AG04450 (cell line): Measurements from ENCODE around the gene NPAS1. TPM values are rescaled to one million over a fixed set of nuclear protein-coding genes. Genes with fewer than 3 reads are reported as not detected.

Experiments used
- CTCF ChIA-PET: fragments of 300-600, 350-600 bp; formaldehyde crosslinking; extraction: SDS; loops from one replicate; lab custom pipeline; 2022; ENCODE audit warnings: antibody characterized with exemption, inconsistent platforms; lab: Charles Lee
- POLR2A ChIA-PET: fragments of 350-600 bp; formaldehyde crosslinking; extraction: SDS; loops from one replicate; lab custom pipeline; 2021; ENCODE audit warnings: antibody characterized with exemption, inconsistent platforms; lab: Yijun Ruan, JAX
- DNase-seq: peaks from one replicate; pipeline ENCODE4 v3.0.0-alpha.2; 2011; ENCODE audit warnings: low read depth, low spot score
- H3K27ac ChIP-seq: one replicate; pipeline ENCODE4 v1.5.1; 2012; ENCODE audit warnings: low read depth, low read length, control low read depth
- H3K27me3 ChIP-seq: one replicate; pipeline ENCODE4 v1.6.0; 2012; ENCODE audit warnings: low read length; ENCODE audit not compliant: control insufficient read depth, insufficient read depth
- H3K4me3 ChIP-seq: 2 replicates; pipeline ENCODE4 v1.5.1; 2011; ENCODE audit warnings: mild to moderate bottlenecking, low read depth, low read length, control low read depth
- H3K9me3 ChIP-seq: 2 replicates; pipeline ENCODE4 v1.5.1; 2012; ENCODE audit warnings: low read length; ENCODE audit not compliant: control insufficient read depth, insufficient read depth
- CTCF ChIP-seq: IDR thresholded peaks from 2 replicates; pipeline ENCODE4 v1.5.1; 2011; ENCODE audit warnings: low read depth, low read length, control low read depth, inconsistent platforms
- polyA plus RNA-seq: library from polyadenylated mRNA; depleted of rRNA; stranded (reverse); fragments of >200 nt; gene quantifications from 2 replicates; pipeline ENCODE4 v1.2.3, GENCODE V29; 2011

Gene NPAS1
- polyA plus RNA-seq, 1 experiment, result 0.30 TPM

DNA sequence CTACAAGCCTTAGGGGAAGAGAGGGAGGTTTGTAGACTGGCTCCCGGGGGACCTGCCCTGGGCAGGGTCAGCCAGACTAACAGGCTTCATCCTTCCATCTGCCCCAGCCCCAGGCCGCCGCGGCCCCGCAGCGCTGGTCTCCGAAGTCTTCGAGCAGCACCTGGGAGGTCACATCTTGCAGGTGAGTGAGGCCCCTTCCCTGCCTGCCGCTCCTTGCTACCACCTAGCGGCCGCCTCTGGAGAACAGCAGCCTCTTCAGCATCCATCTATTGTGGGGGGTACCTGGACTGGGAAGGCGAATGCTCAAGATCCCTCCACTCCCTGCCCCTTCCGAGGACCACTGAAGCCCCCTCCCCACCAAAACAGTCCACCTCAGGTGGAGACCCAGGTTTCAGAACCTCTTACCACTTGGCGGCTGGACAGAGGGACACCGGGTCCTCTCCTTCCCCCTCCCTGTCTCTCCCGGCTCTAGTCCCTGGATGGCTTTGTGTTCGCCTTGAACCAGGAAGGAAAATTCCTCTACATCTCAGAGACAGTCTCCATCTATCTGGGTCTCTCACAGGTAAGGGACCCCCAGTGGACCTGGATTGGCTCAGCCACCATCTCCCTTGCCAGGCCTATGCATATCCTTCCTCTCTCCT lies 12.7 kb downstream of the NPAS1 start:
- POLR2A ChIA-PET, result no interaction called here
- H3K4me3 ChIP-seq, result no peak overlapping the region
- CTCF ChIA-PET, result no interaction called here
- no peak overlapping the region for H3K27ac ChIP-seq
- TF ChIP-seq CTCF, result peak; percentile 86
- H3K27me3 ChIP-seq, result peaks cover 13% of the 10 kb centered on the region
- DNase-seq, result no peak
- H3K9me3 ChIP-seq, result no peaks in the 10 kb centered on the region

DNA sequence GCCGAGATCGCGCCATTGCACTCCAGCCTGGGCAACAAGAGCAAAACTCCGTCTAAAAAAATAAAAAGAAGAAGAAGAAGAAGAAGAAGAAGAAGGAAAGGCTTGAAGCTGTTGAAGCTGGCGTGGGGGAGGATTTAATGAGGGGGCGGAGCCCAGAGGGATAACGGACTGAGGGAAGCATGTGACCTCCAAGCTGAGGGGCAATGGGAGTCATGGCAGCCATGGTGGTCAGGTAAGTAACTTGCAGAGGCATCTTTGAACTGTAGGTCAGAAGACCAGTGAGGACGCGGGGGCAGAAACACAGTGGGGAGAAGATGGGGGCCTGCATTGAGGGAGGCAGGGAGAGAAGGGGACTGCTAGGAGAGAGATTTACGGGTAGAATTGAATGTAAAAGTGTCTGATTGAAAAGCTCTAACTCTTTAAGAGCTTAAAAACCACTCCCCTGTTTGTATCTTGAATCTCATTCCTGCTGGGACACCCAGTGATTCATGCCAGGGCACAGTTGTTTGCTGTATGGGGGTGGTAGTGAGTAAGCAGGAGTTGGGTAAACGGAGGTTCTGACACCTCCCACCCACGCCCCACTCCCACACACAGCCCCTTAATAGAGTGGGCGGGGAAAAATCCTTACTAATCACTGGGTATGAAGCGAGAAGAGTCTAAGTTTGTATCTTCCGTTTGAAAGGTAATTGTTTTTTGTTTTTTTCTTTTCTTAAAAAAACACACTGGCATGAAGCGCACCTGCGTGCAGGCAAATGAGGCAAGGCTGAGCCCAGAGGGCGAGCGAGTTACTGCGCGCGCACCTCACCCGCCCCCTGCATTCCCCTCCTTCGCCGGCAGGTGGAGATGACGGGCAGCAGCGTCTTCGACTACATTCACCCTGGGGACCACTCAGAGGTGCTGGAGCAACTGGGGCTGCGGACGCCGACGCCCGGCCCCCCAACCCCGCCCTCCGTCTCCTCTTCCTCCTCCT lies 15.8 kb downstream of the NPAS1 start:
- peak; percentile 47 for DNase-seq
- peak; percentile 91 for TF ChIP-seq CTCF
- ChIA-PET POLR2A (interaction anchor here (1.2 kb wide), 1 partner anchor 78 kb away, joined by 5 read pairs; the partner anchor contains the start of gene ZC3H4), CTCF (interaction anchor here (0.5 to 5.7 kb wide), 18 partner anchors 9 to 421 kb away, joined by 3 to 46 read pairs (median 5); partner anchors contain the start of genes SAE1 and ZC3H4)
- H3K9me3 ChIP-seq, result no peaks in the 10 kb centered on the region
- H3K27ac ChIP-seq, result peak overlapping the region; percentile 31
- peak overlapping the region; percentile 58 for H3K4me3 ChIP-seq
- no peaks in the 10 kb centered on the region for H3K27me3 ChIP-seq

DNA sequence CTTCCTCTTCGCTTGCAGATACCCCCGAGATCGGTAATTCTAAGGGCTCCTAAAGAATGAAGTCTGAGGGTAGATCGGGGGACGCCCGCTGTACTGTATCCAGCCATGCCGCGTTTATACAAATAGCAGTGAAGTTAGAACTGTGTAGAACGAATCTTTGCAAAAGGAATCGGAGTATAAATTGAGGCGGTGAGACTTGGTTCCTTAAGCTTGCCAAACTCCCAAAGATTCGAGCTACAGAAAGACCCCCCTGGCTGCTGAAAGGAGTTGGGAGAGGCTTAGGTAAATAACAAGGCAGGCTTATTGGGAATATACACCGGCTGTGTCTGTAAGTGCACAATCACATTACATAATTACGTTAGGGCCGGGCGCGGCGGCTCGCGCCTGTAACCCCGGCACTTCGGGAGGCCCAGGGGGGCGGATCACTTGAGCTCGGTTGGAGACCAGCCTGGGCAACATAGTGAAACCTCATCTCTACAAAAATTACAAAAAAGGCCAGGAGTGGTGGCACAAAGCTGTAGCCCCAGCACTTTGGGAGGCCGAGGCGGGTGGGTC lies 16.5 kb downstream of the NPAS1 start:
- Histone ChIP-seq H3K9me3 (no peaks in the 10 kb centered on the region), H3K27ac (no peak overlapping the region), H3K4me3 (peak overlapping the region; percentile 58), H3K27me3 (no peaks in the 10 kb centered on the region)
- DNase-seq, result no peak
- POLR2A ChIA-PET, result interaction anchor here (0.6 to 0.9 kb wide), 3 partner anchors 136 to 792 kb away, joined by 3 to 6 read pairs (median 3); no protein-coding TSS in a partner anchor
- CTCF ChIA-PET, result interaction anchor here (0.6 to 5.7 kb wide), 20 partner anchors 8 to 422 kb away, joined by 3 to 46 read pairs (median 4); partner anchors contain the start of genes NPAS1, SAE1 and ZC3H4
- no peak for TF ChIP-seq CTCF

DNA sequence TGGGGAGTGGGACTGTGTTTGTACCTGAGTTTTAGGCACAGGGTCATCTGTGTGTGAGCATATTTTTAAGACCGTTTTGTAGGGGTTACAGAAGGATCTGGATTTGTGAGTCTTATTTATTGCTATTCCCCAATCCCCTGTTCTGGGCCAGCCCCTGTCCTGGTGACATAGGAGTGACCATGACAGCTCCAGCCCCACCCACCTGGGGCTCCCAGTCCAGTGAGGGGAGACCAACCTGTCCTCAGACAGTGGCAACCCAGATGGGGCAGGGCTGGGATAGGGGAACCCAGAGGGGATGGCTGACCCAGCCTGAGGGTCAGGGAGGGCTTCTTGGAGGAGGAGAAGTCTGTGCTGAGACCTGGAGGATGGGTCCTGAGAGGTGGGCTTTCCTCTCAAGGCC lies 18.1 kb downstream of the NPAS1 start:
- Histone ChIP-seq H3K27ac (no peak overlapping the region), H3K27me3 (no peaks in the 10 kb centered on the region), H3K9me3 (no peaks in the 10 kb centered on the region), H3K4me3 (no peak overlapping the region)
- POLR2A ChIA-PET, result no interaction called here
- no peak for TF ChIP-seq CTCF
- no peak for DNase-seq
- CTCF ChIA-PET, result interaction anchor here (0.6 to 5.7 kb wide), 2 partner anchors 25 to 138 kb away, joined by 4 to 46 read pairs; no protein-coding TSS in a partner anchor
